Osteocyte (in vitro differentiated cells): ENCODE data around the gene ACOX1. TPM values are rescaled to one million over a fixed set of nuclear protein-coding genes. Genes with fewer than 3 reads are reported as not detected.

ENCODE experiments used
- DNase-seq: peaks from one replicate; pipeline ENCODE4 v3.0.0; 2021; ENCODE audit warnings: mixed read lengths; ENCODE audit not compliant: unreplicated experiment; ENCODE audit errors: extremely low spot score
- H3K27ac Mint-ChIP-seq: one replicate; pipeline ENCODE4 v1.8.0; 2021; ENCODE audit warnings: mild to moderate bottlenecking, mixed read lengths; ENCODE audit not compliant: unreplicated experiment
- H3K27me3 Mint-ChIP-seq: one replicate; pipeline ENCODE4 v1.8.0; 2021; ENCODE audit warnings: mixed read lengths; ENCODE audit not compliant: unreplicated experiment
- H3K36me3 Mint-ChIP-seq: one replicate; pipeline ENCODE4 v1.8.0; 2021; ENCODE audit warnings: mixed read lengths; ENCODE audit not compliant: unreplicated experiment
- H3K4me1 Mint-ChIP-seq: one replicate; pipeline ENCODE4 v1.8.0; 2021; ENCODE audit warnings: mixed read lengths; ENCODE audit not compliant: unreplicated experiment
- H3K4me3 Mint-ChIP-seq: one replicate; pipeline ENCODE4 v1.8.0; 2021; ENCODE audit warnings: mild to moderate bottlenecking, moderate library complexity, mixed read lengths; ENCODE audit not compliant: unreplicated experiment
- H3K9me3 Mint-ChIP-seq: one replicate; pipeline ENCODE4 v1.8.0; 2021; ENCODE audit warnings: mixed read lengths; ENCODE audit not compliant: unreplicated experiment
- total RNA-seq: library from RNA; stranded (reverse); gene quantifications from 2 replicates; pipeline ENCODE4 v1.2.1, GENCODE V29; 2021
- TF ChIP-seq, protein P1 (sequence below): fragments of 200-600 bp; sonication (generic); IDR thresholded peaks from 2 replicates; pipeline ENCODE4 v1.5.0; 2021; ENCODE audit warnings: antibody characterized with exemption, mild to moderate bottlenecking, moderate library complexity

The ACOX1 gene
- total RNA-seq, 1 donor from 2014 or later, result 48.0 TPM

DNA sequence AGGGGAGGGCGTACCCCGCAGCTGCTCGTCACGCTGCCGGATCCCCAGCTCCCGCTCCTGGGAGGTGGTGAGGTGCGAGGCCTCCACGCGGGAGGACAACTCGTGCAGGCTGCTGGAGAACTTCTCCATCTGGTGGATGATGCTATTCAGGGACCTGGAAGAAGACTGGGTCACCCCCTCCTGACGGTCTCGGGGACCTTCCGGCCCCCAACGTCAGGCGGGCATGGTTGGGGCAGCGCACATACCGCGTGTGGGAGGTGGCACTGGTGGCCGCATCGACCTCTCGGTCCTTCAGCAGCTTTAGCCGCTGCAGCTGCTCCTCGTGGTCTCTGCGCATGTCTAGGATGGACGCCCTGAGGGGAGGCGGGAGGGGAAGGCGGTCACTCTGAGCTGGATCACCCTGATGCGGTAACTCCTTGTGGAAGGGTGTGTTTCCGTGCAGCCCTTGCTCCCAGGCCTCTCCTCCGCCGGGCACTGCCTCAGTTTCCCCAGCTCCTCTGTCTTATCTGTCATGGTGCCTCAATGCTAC, 61.0 kb downstream of the ACOX1 start:
- TF ChIP-seq, protein P1, sequence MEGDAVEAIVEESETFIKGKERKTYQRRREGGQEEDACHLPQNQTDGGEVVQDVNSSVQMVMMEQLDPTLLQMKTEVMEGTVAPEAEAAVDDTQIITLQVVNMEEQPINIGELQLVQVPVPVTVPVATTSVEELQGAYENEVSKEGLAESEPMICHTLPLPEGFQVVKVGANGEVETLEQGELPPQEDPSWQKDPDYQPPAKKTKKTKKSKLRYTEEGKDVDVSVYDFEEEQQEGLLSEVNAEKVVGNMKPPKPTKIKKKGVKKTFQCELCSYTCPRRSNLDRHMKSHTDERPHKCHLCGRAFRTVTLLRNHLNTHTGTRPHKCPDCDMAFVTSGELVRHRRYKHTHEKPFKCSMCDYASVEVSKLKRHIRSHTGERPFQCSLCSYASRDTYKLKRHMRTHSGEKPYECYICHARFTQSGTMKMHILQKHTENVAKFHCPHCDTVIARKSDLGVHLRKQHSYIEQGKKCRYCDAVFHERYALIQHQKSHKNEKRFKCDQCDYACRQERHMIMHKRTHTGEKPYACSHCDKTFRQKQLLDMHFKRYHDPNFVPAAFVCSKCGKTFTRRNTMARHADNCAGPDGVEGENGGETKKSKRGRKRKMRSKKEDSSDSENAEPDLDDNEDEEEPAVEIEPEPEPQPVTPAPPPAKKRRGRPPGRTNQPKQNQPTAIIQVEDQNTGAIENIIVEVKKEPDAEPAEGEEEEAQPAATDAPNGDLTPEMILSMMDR, result no peak
- Mint-ChIP-seq H3K9me3 (no peaks in the 10 kb centered on the region), H3K27ac (no peak overlapping the region), H3K4me3 (no peak overlapping the region), H3K4me1 (no peaks in the 10 kb centered on the region), H3K27me3 (no peaks in the 10 kb centered on the region), H3K36me3 (peaks cover 9% of the 10 kb centered on the region)
- no peak for DNase-seq

DNA sequence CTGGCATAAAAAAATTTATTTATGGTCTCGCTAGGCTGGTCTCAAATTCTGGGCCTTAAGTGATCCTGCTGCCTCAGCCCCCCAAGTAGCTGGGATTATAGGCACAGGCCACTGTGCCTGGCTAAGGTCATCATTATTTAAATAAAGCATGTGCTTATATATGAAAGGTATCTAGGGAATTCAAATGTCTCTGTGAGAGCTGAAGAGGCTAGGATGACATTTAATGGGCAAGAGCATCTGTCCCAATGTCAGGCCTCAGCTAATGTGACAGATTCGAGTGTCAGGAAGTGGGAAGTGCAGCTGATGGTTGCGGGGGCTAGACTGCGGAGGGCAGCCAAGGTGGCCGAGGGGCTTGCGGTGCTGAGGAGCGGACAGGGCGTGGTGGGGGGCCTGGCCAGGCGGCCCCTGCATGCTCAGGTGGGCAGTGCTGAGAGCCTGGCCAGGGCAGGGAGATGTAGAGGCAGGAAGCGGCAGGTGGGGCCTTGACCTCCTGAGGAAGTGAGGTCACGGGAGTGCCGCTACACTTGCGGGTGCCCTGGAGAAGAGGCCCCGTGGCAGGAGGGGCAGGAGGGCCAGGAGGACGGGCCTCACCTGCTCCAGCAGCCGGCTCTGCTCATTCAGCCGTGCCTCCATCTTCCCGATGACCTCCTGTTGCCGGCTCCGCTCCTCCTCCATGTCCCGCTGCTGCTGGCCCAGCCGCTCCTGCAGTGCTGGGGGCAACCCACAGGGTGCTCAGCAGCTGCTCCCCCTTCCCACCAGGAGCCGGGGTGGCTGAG, 61.6 kb downstream of the ACOX1 start:
- H3K36me3 Mint-ChIP-seq, result peaks cover 6% of the 10 kb centered on the region
- no peak overlapping the region for H3K27ac Mint-ChIP-seq
- TF ChIP-seq, protein P1, result no peak
- no peak for DNase-seq
- H3K9me3 Mint-ChIP-seq, result no peaks in the 10 kb centered on the region
- H3K4me3 Mint-ChIP-seq, result no peak overlapping the region
- H3K27me3 Mint-ChIP-seq, result no peaks in the 10 kb centered on the region
- H3K4me1 Mint-ChIP-seq, result no peaks in the 10 kb centered on the region

DNA sequence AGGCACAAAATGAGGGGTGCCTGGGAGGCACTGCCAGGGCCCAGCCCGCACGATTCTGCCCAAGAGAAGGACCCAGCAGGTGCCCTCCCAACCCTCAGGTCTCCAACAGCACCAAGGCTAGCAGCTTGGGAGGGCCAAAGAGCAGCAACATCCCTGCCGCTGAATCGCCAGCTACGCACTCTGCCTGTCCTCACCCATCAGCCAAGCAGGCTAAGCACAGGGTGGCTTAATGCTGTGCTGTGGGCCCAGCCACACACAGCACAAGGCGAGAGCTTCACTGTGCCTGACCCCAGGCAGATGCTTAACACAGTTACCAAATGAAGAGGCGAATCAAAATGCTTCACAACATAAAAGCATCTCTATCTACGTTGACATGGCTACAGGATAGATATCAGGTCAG, 63.7 kb downstream of the ACOX1 start:
- Mint-ChIP-seq H3K4me3 (no peak overlapping the region), H3K4me1 (no peaks in the 10 kb centered on the region), H3K27ac (no peak overlapping the region), H3K36me3 (peaks cover 3% of the 10 kb centered on the region), H3K27me3 (no peaks in the 10 kb centered on the region), H3K9me3 (no peaks in the 10 kb centered on the region)
- TF ChIP-seq, protein P1, result no peak
- DNase-seq, result no peak

DNA sequence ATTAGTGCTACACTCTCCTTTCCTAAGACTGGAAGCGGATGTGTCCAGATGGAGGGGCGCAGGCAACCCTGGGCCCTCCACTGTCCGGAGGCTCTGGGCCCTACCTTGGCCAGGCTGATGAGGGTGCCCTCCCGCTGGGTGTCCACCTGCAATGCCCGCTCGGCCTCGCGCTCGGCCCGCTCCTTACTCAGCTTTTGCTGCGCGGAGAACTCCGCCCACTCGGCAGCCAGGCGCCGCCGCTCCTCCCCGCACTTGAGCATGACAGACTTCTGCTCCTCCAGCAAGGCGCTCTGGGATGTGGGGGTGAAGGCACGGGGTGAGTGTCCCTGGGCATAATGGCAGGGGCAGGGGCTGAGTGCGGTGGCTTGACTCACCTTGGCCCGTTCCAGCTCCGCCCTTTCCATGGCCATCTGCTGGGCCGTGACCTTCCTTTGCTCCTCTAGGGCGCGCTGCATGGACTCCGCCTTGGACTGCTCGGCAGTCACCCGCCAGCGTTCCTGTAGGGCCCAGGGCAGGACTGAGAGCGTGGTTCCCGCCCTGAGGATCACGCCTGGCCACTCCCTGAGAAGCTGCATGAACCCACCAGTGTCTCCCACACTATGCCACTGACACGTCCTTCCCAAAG, 64.2 kb downstream of the ACOX1 start:
- Mint-ChIP-seq H3K4me3 (no peak overlapping the region), H3K27ac (no peak overlapping the region), H3K36me3 (peaks cover 3% of the 10 kb centered on the region), H3K9me3 (no peaks in the 10 kb centered on the region), H3K27me3 (no peaks in the 10 kb centered on the region), H3K4me1 (peaks cover 1% of the 10 kb centered on the region)
- TF ChIP-seq, protein P1, result no peak
- DNase-seq, result no peak

DNA sequence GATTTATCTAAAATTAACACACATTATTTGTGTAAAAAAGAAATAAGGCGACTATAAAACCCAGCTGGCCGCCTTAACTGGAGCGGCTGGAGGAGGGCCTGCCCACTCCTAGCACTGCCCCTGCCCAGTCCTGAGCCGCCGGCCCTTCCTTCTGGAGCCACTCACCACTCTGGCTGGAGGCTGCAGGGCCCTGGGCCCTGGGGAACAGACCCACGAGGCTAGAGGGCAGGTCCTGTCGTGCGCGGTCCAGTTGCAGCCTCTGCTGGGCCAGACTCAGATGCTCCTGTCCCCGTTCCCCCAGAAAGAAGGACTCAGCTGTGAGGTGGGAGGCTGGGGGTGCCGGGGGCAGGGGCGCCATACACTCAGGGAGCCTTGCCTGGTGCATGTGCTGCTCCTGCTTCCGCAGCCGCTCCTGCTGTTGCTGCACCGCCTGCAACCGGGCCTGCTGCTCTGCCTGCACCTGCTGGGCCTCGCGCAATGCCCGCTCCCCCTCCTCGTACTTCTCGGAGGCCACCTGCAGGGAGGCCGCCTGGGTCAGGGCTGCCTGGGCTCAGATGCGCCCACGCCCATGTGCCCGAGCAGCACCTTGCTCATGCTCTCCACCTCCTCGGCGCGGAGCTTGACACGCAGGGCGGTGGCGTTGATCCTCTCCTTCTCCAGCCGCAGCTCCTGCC, 65.3 kb downstream of the ACOX1 start:
- DNase-seq, result no peak
- Mint-ChIP-seq H3K36me3 (peaks cover 3% of the 10 kb centered on the region), H3K4me1 (peaks cover 1% of the 10 kb centered on the region), H3K27ac (no peak overlapping the region), H3K27me3 (no peaks in the 10 kb centered on the region), H3K9me3 (no peaks in the 10 kb centered on the region), H3K4me3 (no peak overlapping the region)
- TF ChIP-seq, protein P1, result no peak
